ENCODE data around the gene LAMA2. TPM values are rescaled to one million over a fixed set of nuclear protein-coding genes. Genes with fewer than 3 reads are reported as not detected.

Gene LAMA2
- total RNA-seq, 5 donors from 2014 or later (not counting 1 experiment from before 2014, with no cell fraction given) = 0.30 to 0.62 (median 0.45) TPM

GRCh38 chr6:128889870-128890269 lies 6.9 kb downstream of the LAMA2 start:
- Histone ChIP-seq H3K9me3 (no peaks in the 10 kb centered on the region), H3K27ac (ENCODE audit: low read length) (no peak overlapping the region), H3K4me3 (ENCODE audit: control insufficient read depth in 1 of 2, extremely low read depth in 1 of 2, low read length in 1 of 2) (no peak overlapping the region), H3K36me3 (ENCODE audit: control insufficient read depth in 2 of 2, extremely low read depth in 1 of 2, insufficient read depth in 1 of 2, low read length in 1 of 2) (no peaks in the 10 kb centered on the region), H3K4me1 (ENCODE audit: control insufficient read depth in 1 of 2, extremely low read depth in 1 of 2, insufficient read depth in 2 of 2, low read length in 2 of 2) (no peaks in the 10 kb centered on the region), H3K27me3 (replicated peaks in 1 of 2; ENCODE audit: control insufficient read depth in 2 of 2, extremely low read depth in 1 of 2, insufficient read depth in 2 of 2, low read length in 1 of 2) (peaks cover 0 to 2% of the 10 kb centered on the region in 2 experiments)
- Mint-ChIP-seq H3K36me3 (no peaks in the 10 kb centered on the region), H3K9me3 (peaks cover 0 to 3% (median 0%) of the 10 kb centered on the region in 3 donors), H3K4me3 (no peak overlapping the region), H3K4me1 (no peaks in the 10 kb centered on the region), H3K27me3 (peaks cover under 1 to 5% of the 10 kb centered on the region in 2 donors), H3K27ac (no peak overlapping the region)
- no peak for DNase-seq
- no peak for ATAC-seq (replicated peaks in 1 of 4)
- no CpG with 5 or more reads among the region's 5 CpGs for WGBS (ENCODE audit: insufficient coverage)
- POLR2A ChIA-PET = no interaction called here
- CTCF ChIA-PET = no interaction called here

GRCh38 chr6:128892079-128892478 lies 9.1 kb downstream of the LAMA2 start:
- CTCF ChIA-PET = no interaction called here

GRCh38 chr6:128899341-128900050 lies 16.6 kb downstream of the LAMA2 start:
- Histone ChIP-seq H3K4me3 (ENCODE audit: control insufficient read depth in 1 of 2, extremely low read depth in 1 of 2, low read length in 1 of 2) (no peak overlapping the region), H3K27ac (ENCODE audit: low read length) (no peak overlapping the region), H3K4me1 (ENCODE audit: control insufficient read depth in 1 of 2, extremely low read depth in 1 of 2, insufficient read depth in 2 of 2, low read length in 2 of 2) (no peaks in the 10 kb centered on the region), H3K36me3 (ENCODE audit: control insufficient read depth in 2 of 2, extremely low read depth in 1 of 2, insufficient read depth in 1 of 2, low read length in 1 of 2) (no peaks in the 10 kb centered on the region), H3K27me3 (replicated peaks in 1 of 2; ENCODE audit: control insufficient read depth in 2 of 2, extremely low read depth in 1 of 2, insufficient read depth in 2 of 2, low read length in 1 of 2) (no peaks in the 10 kb centered on the region), H3K9me3 (no peaks in the 10 kb centered on the region)
- ATAC-seq (replicated peaks in 1 of 4) (no peak), DNase-seq (no peak)
- H3K36me3 Mint-ChIP-seq = no peaks in the 10 kb centered on the region
- no peaks in the 10 kb centered on the region for H3K27me3 Mint-ChIP-seq
- H3K27ac Mint-ChIP-seq = no peak overlapping the region
- no peak overlapping the region for H3K4me3 Mint-ChIP-seq
- no peaks in the 10 kb centered on the region for H3K4me1 Mint-ChIP-seq
- POLR2A ChIA-PET = interaction anchor here in 1 of 2 donors (0.5 kb wide), 1 partner anchor 1572 kb away, joined by 3 read pairs; no protein-coding TSS in a partner anchor
- CTCF ChIA-PET = no interaction called here
- peaks cover 0 to 4% (median 0%) of the 10 kb centered on the region in 3 donors for H3K9me3 Mint-ChIP-seq

More at GRCh38 chr6:128892079-128892478, 9.1 kb downstream of the LAMA2 start:
- WGBS (ENCODE audit: insufficient coverage) = no CpG with 5 or more reads among the region's 2 CpGs
- H3K36me3 Mint-ChIP-seq = no peaks in the 10 kb centered on the region
- no peak overlapping the region for H3K4me3 ChIP-seq (ENCODE audit: control insufficient read depth in 1 of 2, extremely low read depth in 1 of 2, low read length in 1 of 2)
- POLR2A ChIA-PET = no interaction called here
- H3K36me3 ChIP-seq (ENCODE audit: control insufficient read depth in 2 of 2, extremely low read depth in 1 of 2, insufficient read depth in 1 of 2, low read length in 1 of 2) = no peaks in the 10 kb centered on the region
- H3K27ac Mint-ChIP-seq = no peak overlapping the region
- H3K9me3 Mint-ChIP-seq = peaks cover 0 to 4% (median 0%) of the 10 kb centered on the region in 3 donors
- H3K27ac ChIP-seq (ENCODE audit: low read length) = no peak overlapping the region
- H3K4me3 Mint-ChIP-seq = no peak overlapping the region
- H3K27me3 Mint-ChIP-seq = no peaks in the 10 kb centered on the region
- no peak for DNase-seq
- H3K4me1 ChIP-seq (ENCODE audit: control insufficient read depth in 1 of 2, extremely low read depth in 1 of 2, insufficient read depth in 2 of 2, low read length in 2 of 2) = no peaks in the 10 kb centered on the region
- ATAC-seq (replicated peaks in 1 of 4) = no peak
- no peaks in the 10 kb centered on the region for H3K9me3 ChIP-seq
- no peaks in the 10 kb centered on the region for H3K4me1 Mint-ChIP-seq
- H3K27me3 ChIP-seq (replicated peaks in 1 of 2; ENCODE audit: control insufficient read depth in 2 of 2, extremely low read depth in 1 of 2, insufficient read depth in 2 of 2, low read length in 1 of 2) = no peaks in the 10 kb centered on the region

GRCh38 chr6:128903715-128904114 lies 20.8 kb downstream of the LAMA2 start:
- no peak for ATAC-seq (replicated peaks in 1 of 4)
- Histone ChIP-seq H3K27me3 (replicated peaks in 1 of 2; ENCODE audit: control insufficient read depth in 2 of 2, extremely low read depth in 1 of 2, insufficient read depth in 2 of 2, low read length in 1 of 2) (no peaks in the 10 kb centered on the region), H3K27ac (ENCODE audit: low read length) (no peak overlapping the region), H3K4me1 (ENCODE audit: control insufficient read depth in 1 of 2, extremely low read depth in 1 of 2, insufficient read depth in 2 of 2, low read length in 2 of 2) (no peaks in the 10 kb centered on the region), H3K36me3 (ENCODE audit: control insufficient read depth in 2 of 2, extremely low read depth in 1 of 2, insufficient read depth in 1 of 2, low read length in 1 of 2) (no peaks in the 10 kb centered on the region), H3K4me3 (ENCODE audit: control insufficient read depth in 1 of 2, extremely low read depth in 1 of 2, low read length in 1 of 2) (no peak overlapping the region), H3K9me3 (no peaks in the 10 kb centered on the region)
- DNase-seq = no peak
- Mint-ChIP-seq H3K36me3 (no peaks in the 10 kb centered on the region), H3K27ac (no peak overlapping the region), H3K9me3 (no peaks in the 10 kb centered on the region), H3K4me1 (no peaks in the 10 kb centered on the region), H3K4me3 (no peak overlapping the region), H3K27me3 (no peaks in the 10 kb centered on the region)
- 100% methylated on average over 2 of the region's 5 CpGs for WGBS (ENCODE audit: insufficient coverage)
- POLR2A ChIA-PET = no interaction called here
- CTCF ChIA-PET = no interaction called here

- H3K27ac Mint-ChIP-seq = no peak overlapping the region
- CTCF ChIA-PET = no interaction called here
- WGBS (ENCODE audit: insufficient coverage) = no CpG with 5 or more reads among the region's 2 CpGs
Measured at GRCh38 chr6:128914051-128914450, 31.1 kb downstream of the LAMA2 start.

GRCh38 chr6:128918886-128919285 lies 35.9 kb downstream of the LAMA2 start:
- Histone ChIP-seq H3K36me3 (ENCODE audit: control insufficient read depth in 2 of 2, extremely low read depth in 1 of 2, insufficient read depth in 1 of 2, low read length in 1 of 2) (no peaks in the 10 kb centered on the region), H3K27ac (ENCODE audit: low read length) (no peak overlapping the region), H3K9me3 (no peaks in the 10 kb centered on the region), H3K4me3 (ENCODE audit: control insufficient read depth in 1 of 2, extremely low read depth in 1 of 2, low read length in 1 of 2) (no peak overlapping the region), H3K27me3 (replicated peaks in 1 of 2; ENCODE audit: control insufficient read depth in 2 of 2, extremely low read depth in 1 of 2, insufficient read depth in 2 of 2, low read length in 1 of 2) (no peaks in the 10 kb centered on the region), H3K4me1 (ENCODE audit: control insufficient read depth in 1 of 2, extremely low read depth in 1 of 2, insufficient read depth in 2 of 2, low read length in 2 of 2) (no peaks in the 10 kb centered on the region)
- Mint-ChIP-seq H3K27me3 (no peaks in the 10 kb centered on the region), H3K27ac (no peak overlapping the region), H3K9me3 (no peaks in the 10 kb centered on the region), H3K4me3 (no peak overlapping the region), H3K36me3 (no peaks in the 10 kb centered on the region), H3K4me1 (no peaks in the 10 kb centered on the region)
- DNase-seq (no peak), ATAC-seq (replicated peaks in 1 of 4) (no peak)
- CTCF ChIA-PET = no interaction called here
- 100% methylated on average over 1 of the region's 2 CpGs for WGBS (ENCODE audit: insufficient coverage)
- POLR2A ChIA-PET = no interaction called here

More at GRCh38 chr6:128914051-128914450, 31.1 kb downstream of the LAMA2 start:
- Mint-ChIP-seq H3K4me3 (no peak overlapping the region), H3K27me3 (peaks cover 0 to 3% of the 10 kb centered on the region in 2 donors), H3K36me3 (no peaks in the 10 kb centered on the region), H3K9me3 (no peaks in the 10 kb centered on the region), H3K4me1 (no peaks in the 10 kb centered on the region)
- ATAC-seq (replicated peaks in 1 of 4) (no peak), DNase-seq (no peak)
- POLR2A ChIA-PET = no interaction called here
- H3K27ac ChIP-seq (ENCODE audit: low read length) = no peak overlapping the region
- no peak overlapping the region for H3K4me3 ChIP-seq (ENCODE audit: control insufficient read depth in 1 of 2, extremely low read depth in 1 of 2, low read length in 1 of 2)
- H3K4me1 ChIP-seq (ENCODE audit: control insufficient read depth in 1 of 2, extremely low read depth in 1 of 2, insufficient read depth in 2 of 2, low read length in 2 of 2) = no peaks in the 10 kb centered on the region
- no peaks in the 10 kb centered on the region for H3K36me3 ChIP-seq (ENCODE audit: control insufficient read depth in 2 of 2, extremely low read depth in 1 of 2, insufficient read depth in 1 of 2, low read length in 1 of 2)
- no peaks in the 10 kb centered on the region for H3K27me3 ChIP-seq (replicated peaks in 1 of 2; ENCODE audit: control insufficient read depth in 2 of 2, extremely low read depth in 1 of 2, insufficient read depth in 2 of 2, low read length in 1 of 2)
- H3K9me3 ChIP-seq = no peaks in the 10 kb centered on the region

Data from T-cell (primary cell).